Measurements from ENCODE around the gene RYR3. TPM values are rescaled to one million over a fixed set of nuclear protein-coding genes. Genes with fewer than 3 reads are reported as not detected.

RYR3 gene
- total RNA-seq, 2 experiments from 2014 or later, result not detected

DNA sequence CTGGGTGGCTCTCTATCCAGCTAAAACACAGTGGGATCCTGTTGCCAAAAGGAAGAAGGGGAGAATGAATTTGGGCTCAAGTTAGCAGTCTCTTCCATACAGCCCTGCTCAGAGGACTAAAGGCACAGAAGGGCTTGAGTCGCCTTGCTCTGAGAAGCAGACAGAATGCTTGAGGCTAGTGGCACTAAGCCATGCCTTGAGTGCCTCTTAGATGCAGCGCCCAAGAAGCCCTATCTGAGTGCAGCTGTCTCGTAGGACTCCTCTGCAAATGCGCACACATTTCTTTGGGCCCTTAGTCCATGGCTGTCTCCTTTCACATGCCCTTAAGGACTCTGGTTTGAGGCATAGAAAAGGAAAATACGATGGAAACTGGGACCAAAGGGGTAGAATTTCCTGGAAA lies 446.2 kb downstream of the RYR3 start:
- ATAC-seq (no peak), DNase-seq (no peak)
- intact Hi-C loops (cut with micrococcal nuclease), result no loop called here
- Mint-ChIP-seq H3K27me3 (peaks cover 15% of the 10 kb centered on the region), H3K4me1 (ENCODE audit: low read depth) (no peaks in the 10 kb centered on the region), H3K9me3 (no peaks in the 10 kb centered on the region), H3K36me3 (ENCODE audit: low read depth) (no peaks in the 10 kb centered on the region), H3K27ac (no peak overlapping the region), H3K4me3 (no peak overlapping the region)
- TF ChIP-seq, protein P1, sequence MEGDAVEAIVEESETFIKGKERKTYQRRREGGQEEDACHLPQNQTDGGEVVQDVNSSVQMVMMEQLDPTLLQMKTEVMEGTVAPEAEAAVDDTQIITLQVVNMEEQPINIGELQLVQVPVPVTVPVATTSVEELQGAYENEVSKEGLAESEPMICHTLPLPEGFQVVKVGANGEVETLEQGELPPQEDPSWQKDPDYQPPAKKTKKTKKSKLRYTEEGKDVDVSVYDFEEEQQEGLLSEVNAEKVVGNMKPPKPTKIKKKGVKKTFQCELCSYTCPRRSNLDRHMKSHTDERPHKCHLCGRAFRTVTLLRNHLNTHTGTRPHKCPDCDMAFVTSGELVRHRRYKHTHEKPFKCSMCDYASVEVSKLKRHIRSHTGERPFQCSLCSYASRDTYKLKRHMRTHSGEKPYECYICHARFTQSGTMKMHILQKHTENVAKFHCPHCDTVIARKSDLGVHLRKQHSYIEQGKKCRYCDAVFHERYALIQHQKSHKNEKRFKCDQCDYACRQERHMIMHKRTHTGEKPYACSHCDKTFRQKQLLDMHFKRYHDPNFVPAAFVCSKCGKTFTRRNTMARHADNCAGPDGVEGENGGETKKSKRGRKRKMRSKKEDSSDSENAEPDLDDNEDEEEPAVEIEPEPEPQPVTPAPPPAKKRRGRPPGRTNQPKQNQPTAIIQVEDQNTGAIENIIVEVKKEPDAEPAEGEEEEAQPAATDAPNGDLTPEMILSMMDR (IDR thresholded peaks at IDR 0.05), result no peak
- CTCF ChIA-PET, result no interaction called here
- POLR2A ChIA-PET, result no interaction called here

DNA sequence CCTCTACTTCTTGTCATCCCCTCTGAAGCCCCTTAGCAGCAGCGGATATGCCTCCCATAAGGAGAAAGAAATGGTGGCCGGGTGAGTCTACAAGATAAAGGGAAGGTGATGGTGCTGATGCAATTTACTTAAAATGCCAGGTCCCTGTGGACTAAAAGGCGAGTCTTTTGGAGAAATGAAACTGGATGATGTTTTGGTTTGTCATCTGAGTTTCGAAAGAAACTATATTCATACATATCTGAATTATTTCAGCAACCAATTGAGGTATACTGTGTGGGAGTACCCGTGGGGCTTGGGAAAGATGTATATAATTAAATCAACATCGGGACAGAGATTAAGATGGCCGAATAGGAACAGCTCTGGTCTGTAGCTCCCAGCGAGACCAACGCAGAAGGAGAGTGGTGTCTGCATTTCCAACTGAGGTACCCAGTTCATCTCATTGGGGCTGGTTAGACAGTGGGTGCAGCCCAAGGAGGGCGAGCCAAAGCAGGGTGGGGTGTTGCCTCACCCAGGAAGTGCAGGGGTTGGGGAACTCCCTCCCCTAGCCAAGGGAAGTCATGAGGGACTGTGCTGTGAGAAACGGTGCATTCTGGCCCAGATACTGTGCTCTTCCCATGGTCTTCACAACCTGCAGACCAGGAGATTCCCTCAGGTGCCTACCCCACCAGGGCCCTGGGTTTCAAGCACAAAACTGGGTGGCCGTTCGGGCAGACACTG lies 446.9 kb downstream of the RYR3 start:
- no peak for ATAC-seq
- no peak for DNase-seq
- H3K4me1 Mint-ChIP-seq (ENCODE audit: low read depth), result no peaks in the 10 kb centered on the region
- H3K27ac Mint-ChIP-seq, result no peak overlapping the region
- H3K27me3 Mint-ChIP-seq, result peaks cover 15% of the 10 kb centered on the region
- intact Hi-C loops (cut with micrococcal nuclease), result no loop called here
- H3K4me3 Mint-ChIP-seq, result no peak overlapping the region
- no peaks in the 10 kb centered on the region for H3K9me3 Mint-ChIP-seq
- no peaks in the 10 kb centered on the region for H3K36me3 Mint-ChIP-seq (ENCODE audit: low read depth)
- ChIA-PET POLR2A (no interaction called here), CTCF (no interaction called here)
- TF ChIP-seq, protein P1 (IDR thresholded peaks at IDR 0.05), result no peak

DNA sequence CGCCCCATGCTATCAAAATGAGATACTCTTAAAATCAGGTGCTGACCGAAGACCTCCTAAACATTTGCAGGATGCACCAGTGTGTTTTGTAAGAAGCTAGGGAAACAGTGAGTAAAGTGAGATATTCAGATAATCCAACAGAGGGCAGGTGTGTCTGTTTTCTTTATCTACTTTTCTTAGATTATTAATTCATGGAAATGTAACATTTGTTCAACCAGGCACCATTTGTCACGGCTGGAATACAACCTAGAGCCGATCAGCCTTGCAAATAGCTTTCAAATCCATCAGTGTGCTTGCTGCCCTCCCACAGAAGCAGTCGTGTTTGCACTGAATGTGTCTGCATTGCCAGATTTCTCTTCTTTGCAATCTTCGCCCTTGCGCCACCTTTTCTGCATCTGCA lies 455.6 kb downstream of the RYR3 start:
- H3K4me1 Mint-ChIP-seq (ENCODE audit: low read depth), result no peaks in the 10 kb centered on the region
- ATAC-seq (no peak), DNase-seq (no peak)
- no peak overlapping the region for H3K27ac Mint-ChIP-seq
- intact Hi-C loops (cut with micrococcal nuclease), result no loop called here
- H3K27me3 Mint-ChIP-seq, result peaks cover 2% of the 10 kb centered on the region
- H3K4me3 Mint-ChIP-seq, result no peak overlapping the region
- TF ChIP-seq, protein P1 (IDR thresholded peaks at IDR 0.05), result no peak
- CTCF ChIA-PET, result interaction anchor here (2.0 kb wide), 1 partner anchor 65 kb away, joined by 5 read pairs; no protein-coding TSS in a partner anchor
- no peaks in the 10 kb centered on the region for H3K36me3 Mint-ChIP-seq (ENCODE audit: low read depth)
- no peaks in the 10 kb centered on the region for H3K9me3 Mint-ChIP-seq
- POLR2A ChIA-PET, result no interaction called here

DNA sequence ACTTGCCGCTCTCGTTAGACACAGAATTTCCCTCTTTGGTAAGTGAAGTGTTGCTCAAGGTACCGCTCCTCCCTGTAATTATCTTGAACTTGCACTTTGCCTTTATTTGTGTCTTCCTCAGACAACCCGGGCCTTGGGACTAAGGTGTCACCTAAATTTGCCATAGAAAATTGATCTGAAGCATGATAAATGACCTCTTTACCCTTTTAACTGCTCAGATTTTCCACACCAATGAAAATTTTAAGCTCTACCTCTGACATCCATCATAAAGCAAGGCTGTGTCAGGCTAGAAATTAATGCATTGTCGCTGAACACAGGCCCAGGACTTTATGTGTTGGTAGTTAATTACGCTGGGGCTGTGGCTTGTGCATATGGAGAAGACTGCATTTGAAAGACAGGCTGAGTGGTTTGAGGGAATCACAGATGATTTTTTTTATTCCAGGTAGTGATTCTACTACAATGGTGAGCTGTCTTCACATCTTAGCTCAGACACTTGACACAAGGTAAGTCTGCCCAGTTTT lies 458.0 kb downstream of the RYR3 start:
- Mint-ChIP-seq H3K4me3 (no peak overlapping the region), H3K27me3 (no peaks in the 10 kb centered on the region), H3K27ac (no peak overlapping the region), H3K9me3 (no peaks in the 10 kb centered on the region), H3K4me1 (ENCODE audit: low read depth) (no peaks in the 10 kb centered on the region), H3K36me3 (ENCODE audit: low read depth) (no peaks in the 10 kb centered on the region)
- ATAC-seq (no peak), DNase-seq (no peak)
- TF ChIP-seq, protein P1 (IDR thresholded peaks at IDR 0.05), result no peak
- ChIA-PET CTCF (no interaction called here), POLR2A (no interaction called here)
- intact Hi-C loops (cut with micrococcal nuclease), result no loop called here

DNA sequence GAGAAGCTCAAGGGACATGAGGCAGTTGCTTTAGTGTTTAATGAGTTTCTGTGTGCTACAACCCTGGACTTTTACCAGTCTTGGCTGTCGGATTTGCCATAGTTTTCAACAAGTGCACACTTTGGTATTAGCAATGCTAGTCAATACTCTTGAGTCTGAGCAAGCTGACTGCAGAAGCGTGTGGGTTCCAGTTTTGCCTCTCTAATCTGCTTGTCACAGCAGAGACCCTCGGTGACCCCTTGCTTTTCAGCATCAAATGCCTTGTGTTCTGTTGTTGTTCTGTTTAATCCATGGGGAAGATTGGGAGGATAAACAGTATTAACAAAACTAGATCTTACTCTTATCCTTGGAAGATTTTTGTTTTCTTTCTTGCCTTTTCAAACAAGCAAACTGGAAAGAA lies 463.2 kb downstream of the RYR3 start:
- Mint-ChIP-seq H3K27me3 (peaks cover 2% of the 10 kb centered on the region), H3K9me3 (no peaks in the 10 kb centered on the region), H3K4me3 (no peak overlapping the region), H3K27ac (no peak overlapping the region), H3K36me3 (ENCODE audit: low read depth) (no peaks in the 10 kb centered on the region), H3K4me1 (ENCODE audit: low read depth) (no peaks in the 10 kb centered on the region)
- intact Hi-C loops (cut with micrococcal nuclease), result loop anchor here (10.0 kb wide), 1 partner anchor 59 kb away; no protein-coding TSS in a partner anchor
- CTCF ChIA-PET, result no interaction called here
- no peak for ATAC-seq
- DNase-seq, result no peak
- TF ChIP-seq, protein P1 (IDR thresholded peaks at IDR 0.05), result no peak
- POLR2A ChIA-PET, result no interaction called here
